Subcutaneous adipose tissue (tissue), 4 donors: ENCODE measurements around the gene AUNIP. TPM values are rescaled to one million over a fixed set of nuclear protein-coding genes. Genes with fewer than 3 reads are reported as not detected.

Source experiments
- total RNA-seq, 4 donors: library from RNA; depleted of rRNA; stranded (reverse); fragments of >200 nt; gene quantifications; one replicate each; pipeline ENCODE4 v1.1.0, GENCODE V29; 2016
- TF ChIP-seq, protein P1 (sequence below): fragments of 450-650 bp; IDR thresholded peaks from one replicate; pipeline ENCODE4 v1.5.1; 2016; ENCODE audit warnings: low read depth, mild to moderate bottlenecking, control low read depth, antibody characterized with exemption, moderate library complexity

AUNIP gene
- total RNA-seq, 4 donors from 2014 or later: 1.9 TPM; not detected in 3

- TF ChIP-seq, protein P1, sequence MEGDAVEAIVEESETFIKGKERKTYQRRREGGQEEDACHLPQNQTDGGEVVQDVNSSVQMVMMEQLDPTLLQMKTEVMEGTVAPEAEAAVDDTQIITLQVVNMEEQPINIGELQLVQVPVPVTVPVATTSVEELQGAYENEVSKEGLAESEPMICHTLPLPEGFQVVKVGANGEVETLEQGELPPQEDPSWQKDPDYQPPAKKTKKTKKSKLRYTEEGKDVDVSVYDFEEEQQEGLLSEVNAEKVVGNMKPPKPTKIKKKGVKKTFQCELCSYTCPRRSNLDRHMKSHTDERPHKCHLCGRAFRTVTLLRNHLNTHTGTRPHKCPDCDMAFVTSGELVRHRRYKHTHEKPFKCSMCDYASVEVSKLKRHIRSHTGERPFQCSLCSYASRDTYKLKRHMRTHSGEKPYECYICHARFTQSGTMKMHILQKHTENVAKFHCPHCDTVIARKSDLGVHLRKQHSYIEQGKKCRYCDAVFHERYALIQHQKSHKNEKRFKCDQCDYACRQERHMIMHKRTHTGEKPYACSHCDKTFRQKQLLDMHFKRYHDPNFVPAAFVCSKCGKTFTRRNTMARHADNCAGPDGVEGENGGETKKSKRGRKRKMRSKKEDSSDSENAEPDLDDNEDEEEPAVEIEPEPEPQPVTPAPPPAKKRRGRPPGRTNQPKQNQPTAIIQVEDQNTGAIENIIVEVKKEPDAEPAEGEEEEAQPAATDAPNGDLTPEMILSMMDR: no peak
These were observed 47.7 kb downstream of the AUNIP start for GRCh38 chr1:25811384-25812082.

GRCh38 chr1:25810341-25811299, 48.6 kb downstream of the AUNIP start:
- TF ChIP-seq, protein P1: no peak

GRCh38 chr1:25809929-25810328, 49.3 kb downstream of the AUNIP start:
- TF ChIP-seq, protein P1: no peak

- TF ChIP-seq, protein P1: no peak
These were observed 49.9 kb downstream of the AUNIP start for GRCh38 chr1:25809283-25809926.

- TF ChIP-seq, protein P1: no peak
These were observed 50.6 kb downstream of the AUNIP start for GRCh38 chr1:25808481-25809244.

GRCh38 chr1:25807480-25808390, 51.5 kb downstream of the AUNIP start:
- TF ChIP-seq, protein P1: no peak
